ENCODE results near the gene FOXA1.

Gene FOXA1

GRCh38 chr14:37586797-37587130, 8.3 kb downstream of the FOXA1 start:
- FAIRE-seq (no peak), DNase-seq (ENCODE audit: insufficient read length, low spot score) (no peak)
- TF ChIP-seq PAX5 (IDR thresholded peaks at IDR 0.05; ENCODE audit: insufficient read depth, low read length, severe bottlenecking) (no peak), POLR2A (IDR thresholded peaks at IDR 0.05; ENCODE audit: low read depth, low read length) (no peak), SPI1 (IDR thresholded peaks at IDR 0.05; ENCODE audit: low read depth, low read length) (no peak), TAF1 (IDR thresholded peaks at IDR 0.05; ENCODE audit: low read depth, low read length) (no peak), POU2F2 (IDR thresholded peaks at IDR 0.05; ENCODE audit: low read depth, low read length) (no peak), POLR2AphosphoS5 (IDR thresholded peaks at IDR 0.05; ENCODE audit: low read depth, low read length) (no peak)

- no peak for DNase-seq (ENCODE audit: insufficient read length, low spot score)
- FAIRE-seq = no peak
- TF ChIP-seq POU2F2 (IDR thresholded peaks at IDR 0.05; ENCODE audit: low read depth, low read length) (no peak), POLR2A (IDR thresholded peaks at IDR 0.05; ENCODE audit: low read depth, low read length) (no peak), SPI1 (IDR thresholded peaks at IDR 0.05; ENCODE audit: low read depth, low read length) (no peak), TAF1 (IDR thresholded peaks at IDR 0.05; ENCODE audit: low read depth, low read length) (no peak), PAX5 (IDR thresholded peaks at IDR 0.05; ENCODE audit: insufficient read depth, low read length, severe bottlenecking) (no peak), POLR2AphosphoS5 (IDR thresholded peaks at IDR 0.05; ENCODE audit: low read depth, low read length) (no peak)
These were observed 8.9 kb downstream of the FOXA1 start for GRCh38 chr14:37585971-37586796.

GRCh38 chr14:37585101-37585511, 9.9 kb downstream of the FOXA1 start:
- DNase-seq (ENCODE audit: insufficient read length, low spot score) = no peak
- no peak for FAIRE-seq
- TF ChIP-seq SPI1 (IDR thresholded peaks at IDR 0.05; ENCODE audit: low read depth, low read length) (no peak), TAF1 (IDR thresholded peaks at IDR 0.05; ENCODE audit: low read depth, low read length) (no peak), POLR2A (IDR thresholded peaks at IDR 0.05; ENCODE audit: low read depth, low read length) (no peak), PAX5 (IDR thresholded peaks at IDR 0.05; ENCODE audit: insufficient read depth, low read length, severe bottlenecking) (no peak), POU2F2 (IDR thresholded peaks at IDR 0.05; ENCODE audit: low read depth, low read length) (no peak), POLR2AphosphoS5 (IDR thresholded peaks at IDR 0.05; ENCODE audit: low read depth, low read length) (no peak)

GRCh38 chr14:37584211-37585100, 10.6 kb downstream of the FOXA1 start:
- DNase-seq (ENCODE audit: insufficient read length, low spot score) (no peak), FAIRE-seq (no peak)
- TF ChIP-seq TAF1 (IDR thresholded peaks at IDR 0.05; ENCODE audit: low read depth, low read length) (no peak), POLR2AphosphoS5 (IDR thresholded peaks at IDR 0.05; ENCODE audit: low read depth, low read length) (no peak), POU2F2 (IDR thresholded peaks at IDR 0.05; ENCODE audit: low read depth, low read length) (no peak), SPI1 (IDR thresholded peaks at IDR 0.05; ENCODE audit: low read depth, low read length) (no peak), PAX5 (IDR thresholded peaks at IDR 0.05; ENCODE audit: insufficient read depth, low read length, severe bottlenecking) (no peak), POLR2A (IDR thresholded peaks at IDR 0.05; ENCODE audit: low read depth, low read length) (no peak)

- no peak for TF ChIP-seq POLR2A (IDR thresholded peaks at IDR 0.05; ENCODE audit: low read depth, low read length)
- no peak for TF ChIP-seq PAX5 (IDR thresholded peaks at IDR 0.05; ENCODE audit: insufficient read depth, low read length, severe bottlenecking)
- TF ChIP-seq TAF1 (IDR thresholded peaks at IDR 0.05; ENCODE audit: low read depth, low read length) = no peak
- TF ChIP-seq SPI1 (IDR thresholded peaks at IDR 0.05; ENCODE audit: low read depth, low read length) = no peak
- TF ChIP-seq POU2F2 (IDR thresholded peaks at IDR 0.05; ENCODE audit: low read depth, low read length) = no peak
- TF ChIP-seq POLR2AphosphoS5 (IDR thresholded peaks at IDR 0.05; ENCODE audit: low read depth, low read length) = no peak
- FAIRE-seq (no peak), DNase-seq (ENCODE audit: insufficient read length, low spot score) (no peak)
These were observed 11.5 kb downstream of the FOXA1 start for GRCh38 chr14:37583358-37584210.

GRCh38 chr14:37580146-37580545, 14.9 kb downstream of the FOXA1 start:
- TF ChIP-seq PAX5 (IDR thresholded peaks at IDR 0.05; ENCODE audit: insufficient read depth, low read length, severe bottlenecking) (no peak), SPI1 (IDR thresholded peaks at IDR 0.05; ENCODE audit: low read depth, low read length) (no peak), POLR2AphosphoS5 (IDR thresholded peaks at IDR 0.05; ENCODE audit: low read depth, low read length) (no peak), TAF1 (IDR thresholded peaks at IDR 0.05; ENCODE audit: low read depth, low read length) (no peak), POLR2A (IDR thresholded peaks at IDR 0.05; ENCODE audit: low read depth, low read length) (no peak), POU2F2 (IDR thresholded peaks at IDR 0.05; ENCODE audit: low read depth, low read length) (no peak)
- FAIRE-seq (no peak), DNase-seq (ENCODE audit: insufficient read length, low spot score) (no peak)

- FAIRE-seq = no peak
- no peak for DNase-seq (ENCODE audit: insufficient read length, low spot score)
- TF ChIP-seq PAX5 (IDR thresholded peaks at IDR 0.05; ENCODE audit: insufficient read depth, low read length, severe bottlenecking) (no peak), POLR2AphosphoS5 (IDR thresholded peaks at IDR 0.05; ENCODE audit: low read depth, low read length) (no peak), SPI1 (IDR thresholded peaks at IDR 0.05; ENCODE audit: low read depth, low read length) (no peak), POLR2A (IDR thresholded peaks at IDR 0.05; ENCODE audit: low read depth, low read length) (no peak), TAF1 (IDR thresholded peaks at IDR 0.05; ENCODE audit: low read depth, low read length) (no peak)
These were observed 15.8 kb downstream of the FOXA1 start for GRCh38 chr14:37579274-37579673.

- no peak for DNase-seq (ENCODE audit: insufficient read length, low spot score)
- TF ChIP-seq PAX5 (IDR thresholded peaks at IDR 0.05; ENCODE audit: insufficient read depth, low read length, severe bottlenecking) = no peak
- TF ChIP-seq SPI1 (IDR thresholded peaks at IDR 0.05; ENCODE audit: low read depth, low read length) = no peak
- TF ChIP-seq POU2F2 (IDR thresholded peaks at IDR 0.05; ENCODE audit: low read depth, low read length) = no peak
- no peak for TF ChIP-seq POLR2A (IDR thresholded peaks at IDR 0.05; ENCODE audit: low read depth, low read length)
- TF ChIP-seq POLR2AphosphoS5 (IDR thresholded peaks at IDR 0.05; ENCODE audit: low read depth, low read length) = no peak
- no peak for TF ChIP-seq TAF1 (IDR thresholded peaks at IDR 0.05; ENCODE audit: low read depth, low read length)
- FAIRE-seq = no peak
These were observed 21.7 kb downstream of the FOXA1 start for GRCh38 chr14:37573356-37573755.

All from GM12891 (cell line).